RPMI8226 (cell line): ENCODE data around the gene CDH13.

Experiments used
- DNase-seq: peaks from one replicate; pipeline ENCODE4 v3.0.0-alpha.2; 2015

The CDH13 gene

GRCh38 chr16:83549316-83550182, 922.8 kb downstream of the CDH13 start:
- DNase-seq, result no peak

- no peak for DNase-seq
These were observed 923.4 kb downstream of the CDH13 start for GRCh38 chr16:83550183-83550569.

- DNase-seq, result no peak
These were observed 925.5 kb downstream of the CDH13 start for GRCh38 chr16:83552228-83552627.

DNA sequence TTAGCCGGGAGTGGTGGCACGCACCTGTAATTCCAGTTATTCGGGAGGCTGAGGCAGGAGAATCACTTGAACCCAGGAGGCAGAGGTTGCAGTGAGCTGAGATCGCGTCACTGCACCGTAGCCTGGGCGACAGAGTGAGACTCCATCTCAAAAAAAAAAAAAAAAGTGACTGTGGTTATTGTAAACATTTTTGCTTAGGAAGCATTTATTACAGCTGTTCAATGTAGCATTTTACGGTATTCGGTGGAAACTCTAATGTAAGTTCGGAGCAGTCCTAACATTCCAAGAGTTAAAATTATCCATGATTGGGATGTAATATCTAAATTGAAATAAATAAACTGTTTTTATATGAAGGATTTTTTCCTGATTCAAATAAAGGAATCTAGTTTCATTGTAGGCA, 926.2 kb downstream of the CDH13 start:
- DNase-seq, result no peak

GRCh38 chr16:83554096-83554495, 927.3 kb downstream of the CDH13 start:
- DNase-seq, result no peak

DNA sequence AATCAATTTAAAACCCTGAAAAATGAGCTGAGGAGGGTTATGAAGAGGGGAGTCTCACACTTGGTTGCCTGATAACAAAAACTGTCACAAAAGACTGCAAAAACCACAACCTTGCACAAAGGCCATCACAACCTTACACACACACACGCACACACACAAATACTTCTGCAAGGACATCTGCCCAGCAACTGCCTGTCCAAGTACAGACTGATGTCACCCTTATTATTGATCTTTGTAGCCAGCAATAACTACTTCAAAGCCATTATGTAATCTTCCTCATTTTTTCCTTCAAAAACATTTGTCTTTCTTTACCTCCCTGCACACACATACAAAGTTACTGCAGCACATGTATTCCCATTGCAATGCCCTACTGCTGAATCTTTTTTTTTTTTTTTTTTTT, 927.8 kb downstream of the CDH13 start:
- DNase-seq, result no peak

GRCh38 chr16:83561876-83562275, 935.1 kb downstream of the CDH13 start:
- peak; percentile 15 for DNase-seq

GRCh38 chr16:83568345-83568744, 941.6 kb downstream of the CDH13 start:
- DNase-seq, result no peak

GRCh38 chr16:83574388-83574787, 947.6 kb downstream of the CDH13 start:
- no peak for DNase-seq

- DNase-seq, result no peak
These were observed 950.4 kb downstream of the CDH13 start for GRCh38 chr16:83577078-83577745.

DNA sequence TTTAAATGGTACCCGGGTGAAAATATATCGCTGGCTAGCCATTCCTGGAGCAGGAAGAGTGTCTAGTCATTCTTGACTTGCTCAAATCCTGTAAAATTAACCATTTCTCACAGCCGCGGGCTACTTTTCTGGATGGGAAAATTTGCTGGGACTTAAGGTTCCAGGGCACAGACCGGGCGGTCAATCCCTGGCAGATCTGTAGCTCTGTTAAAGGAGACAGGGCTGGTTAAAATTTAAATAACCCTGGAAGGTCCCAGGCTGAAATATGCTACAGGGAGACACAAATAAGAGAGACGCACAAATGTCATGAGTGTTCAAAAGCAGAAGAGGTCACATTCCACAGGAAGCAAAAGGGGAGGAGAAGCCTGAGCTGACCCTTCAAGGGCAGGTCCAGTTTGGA, 951.4 kb downstream of the CDH13 start:
- DNase-seq, result no peak

DNA sequence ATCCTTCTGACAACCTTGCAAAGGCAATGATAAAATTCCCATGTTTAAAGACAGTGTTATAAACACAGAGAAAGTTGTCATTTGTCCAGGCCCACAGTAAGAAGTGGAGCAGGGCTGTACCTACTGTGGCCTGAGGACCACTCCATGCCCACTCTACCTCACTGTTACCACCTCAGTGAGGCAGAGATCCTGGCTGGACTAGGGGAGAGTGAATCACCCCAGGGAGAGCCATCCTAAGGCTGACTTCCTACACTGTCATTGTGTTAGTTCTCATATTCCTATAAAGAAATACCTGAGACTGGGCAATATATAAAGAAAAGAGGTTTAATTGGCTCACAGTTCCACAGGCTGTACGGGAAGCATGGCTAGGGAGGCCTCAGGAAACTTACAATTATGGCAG, 952.3 kb downstream of the CDH13 start:
- no peak for DNase-seq

DNA sequence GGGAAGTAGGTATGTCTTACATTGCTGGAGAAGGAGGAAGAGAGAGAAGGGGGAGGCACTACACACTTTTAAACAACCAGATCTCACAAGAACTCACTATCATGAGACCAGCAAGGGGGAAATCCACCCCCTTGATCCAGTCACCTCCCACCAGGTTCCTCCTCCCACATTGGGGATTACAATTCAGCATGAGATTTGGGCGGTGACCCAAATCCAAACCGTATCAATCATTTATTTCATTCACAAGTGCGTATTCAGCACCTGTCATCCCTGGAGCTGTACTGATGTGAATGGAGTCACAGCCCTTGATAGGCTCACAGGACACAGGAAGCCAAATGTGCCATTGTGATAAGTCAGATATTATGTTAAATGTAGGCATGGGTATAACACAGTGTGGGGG, 952.7 kb downstream of the CDH13 start:
- DNase-seq, result no peak

DNA sequence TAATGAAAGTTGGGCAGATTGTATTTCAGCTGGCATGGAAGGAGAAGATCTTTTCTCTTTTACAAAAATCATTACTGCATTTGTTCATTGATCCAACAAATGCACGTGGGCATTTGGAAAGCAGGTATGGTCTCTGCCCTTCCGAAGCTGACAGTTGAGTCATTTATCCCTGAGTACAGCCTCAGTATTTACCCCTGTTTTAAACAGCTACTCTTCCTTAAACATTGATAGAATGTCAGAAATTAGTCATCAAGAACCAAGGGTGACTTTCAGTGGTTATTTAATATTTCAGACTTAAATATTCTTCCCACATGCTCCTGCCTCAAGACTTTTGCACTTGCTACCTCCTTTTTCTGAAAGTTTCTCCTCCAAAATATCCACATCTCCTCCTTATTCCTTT, 954.3 kb downstream of the CDH13 start:
- no peak for DNase-seq

- no peak for DNase-seq
These were observed 955.4 kb downstream of the CDH13 start for GRCh38 chr16:83581994-83582747.

DNA sequence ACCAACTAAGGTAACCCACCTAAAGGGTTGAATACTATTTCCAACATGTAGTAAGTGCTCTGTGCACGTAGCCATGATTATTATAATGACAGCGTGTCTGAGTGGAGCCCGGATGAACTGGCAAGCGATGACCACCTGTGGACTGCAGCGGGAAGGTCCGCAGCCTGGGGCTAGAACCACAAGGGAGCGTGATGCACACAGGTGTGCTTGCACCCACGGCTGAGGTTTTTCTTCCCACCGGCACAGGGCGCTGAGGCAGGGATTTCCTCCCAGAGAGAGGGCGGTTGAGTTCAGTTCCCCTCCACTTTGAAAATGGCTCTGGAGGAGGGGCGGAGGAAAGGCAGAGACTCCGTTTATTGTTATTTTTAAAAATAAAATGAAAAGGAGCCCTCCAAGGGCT, 959.3 kb downstream of the CDH13 start:
- DNase-seq, result no peak

DNA sequence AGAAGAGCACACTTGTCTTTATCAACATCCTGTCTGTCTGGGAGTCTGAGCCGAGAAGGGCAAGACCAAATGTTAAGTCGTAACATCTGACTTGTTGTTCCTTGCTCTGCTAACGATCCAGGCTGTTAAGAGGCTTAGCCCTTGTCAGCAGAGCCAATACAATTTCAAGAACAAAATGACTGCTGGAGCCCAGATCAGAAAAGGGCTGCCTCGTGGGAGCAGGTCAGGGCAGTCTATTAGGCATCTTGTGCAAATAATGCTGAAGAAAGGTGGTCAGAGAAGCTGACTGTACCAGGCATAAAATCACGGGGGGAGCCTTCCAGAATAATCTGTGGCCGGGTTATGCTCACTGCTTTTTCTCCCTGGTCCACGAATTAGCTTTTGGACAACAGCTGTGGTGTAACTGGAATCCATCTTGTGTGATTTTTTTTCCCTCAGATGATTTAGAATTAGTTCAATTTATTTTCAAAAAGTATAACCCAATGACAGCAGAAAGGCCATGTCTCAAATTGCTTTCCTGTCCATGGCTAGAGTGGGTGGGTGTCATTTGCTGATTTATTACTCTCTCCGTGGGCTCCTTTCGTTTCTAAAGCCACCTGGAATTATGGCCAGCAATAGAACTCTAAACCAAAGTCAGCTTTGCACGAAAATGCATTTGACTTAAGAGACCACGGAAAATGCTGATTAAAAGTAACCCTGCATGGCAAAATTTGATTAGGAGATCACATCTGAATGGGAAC, 959.9 kb downstream of the CDH13 start:
- DNase-seq, result no peak

- no peak for DNase-seq
These were observed 960.4 kb downstream of the CDH13 start for GRCh38 chr16:83587201-83587600.

DNA sequence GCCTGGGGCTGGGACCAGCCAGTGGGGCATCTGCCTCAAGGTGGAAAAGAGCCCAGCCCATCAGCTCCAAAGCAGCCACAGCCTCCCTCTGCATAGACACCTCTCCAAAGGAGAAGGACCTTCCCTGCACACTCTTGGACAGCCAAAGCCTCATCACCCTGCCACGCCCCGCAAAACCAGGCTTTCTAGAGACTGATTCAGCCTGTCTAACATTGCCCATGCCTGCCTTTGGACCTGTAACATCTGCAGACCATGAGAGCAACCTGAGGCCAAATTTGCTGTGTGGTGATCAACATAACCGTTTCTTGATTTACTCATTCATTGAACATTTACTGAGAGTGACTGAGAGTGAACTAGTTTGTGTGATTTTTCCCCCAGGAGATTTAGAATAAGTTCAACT, 961.3 kb downstream of the CDH13 start:
- no peak for DNase-seq

DNA sequence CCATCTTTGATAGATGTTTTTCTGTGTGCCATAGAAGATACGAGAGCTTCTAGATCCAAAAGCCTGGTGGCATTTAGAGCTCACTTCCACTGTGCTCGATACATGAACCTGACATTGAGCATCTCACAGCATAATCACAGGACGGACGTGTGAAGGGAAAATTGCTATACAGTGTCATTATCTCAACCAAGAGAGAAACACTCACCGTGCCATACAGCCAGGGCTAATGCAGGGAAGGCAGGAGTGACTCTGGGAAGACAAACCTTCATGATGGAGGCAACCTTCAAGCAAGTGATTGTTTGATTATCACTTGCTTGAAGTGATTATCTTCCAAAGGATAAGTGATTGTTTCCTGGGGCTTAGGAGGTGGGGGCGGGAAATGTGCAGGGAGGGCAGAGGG, 962.8 kb downstream of the CDH13 start:
- DNase-seq, result no peak

- DNase-seq, result no peak
These were observed 966.0 kb downstream of the CDH13 start for GRCh38 chr16:83592778-83593177.

DNA sequence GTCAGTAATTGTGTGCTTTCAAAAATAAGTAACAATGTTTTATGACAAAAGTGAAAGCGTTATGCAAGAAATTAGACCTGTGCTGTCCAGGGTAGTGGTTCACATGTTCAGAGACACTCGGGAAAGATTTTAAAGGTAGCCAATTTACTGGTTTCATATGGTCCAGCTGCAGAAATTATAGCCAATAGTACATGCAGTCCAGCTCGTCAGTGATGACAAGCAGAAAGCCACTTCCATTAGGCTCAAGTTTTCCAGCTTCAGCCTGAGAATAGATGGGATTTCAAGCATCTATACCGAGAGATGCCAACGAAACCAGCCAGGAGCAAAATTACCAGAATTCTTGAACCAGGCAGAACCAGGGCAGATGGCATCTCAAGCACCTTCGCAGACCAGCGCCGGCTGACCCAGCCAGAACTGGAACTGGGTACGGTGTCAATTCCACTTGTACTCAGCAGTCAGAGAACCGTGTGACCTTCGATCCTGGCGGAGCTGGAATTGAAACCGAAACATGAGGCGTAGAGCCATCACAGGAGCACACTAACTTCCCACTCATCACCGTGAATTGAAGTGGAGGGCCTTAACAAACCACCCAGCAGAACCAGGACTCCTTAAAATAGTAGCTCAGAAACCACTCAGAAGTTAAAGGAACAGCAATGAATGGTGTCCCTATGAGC, 973.2 kb downstream of the CDH13 start:
- no peak for DNase-seq
